Activated naive CD4-positive, alpha-beta T cell treated with Interleukin-2 at 50 U/mL for 16 hours (primary cell): Measurements from ENCODE around the gene CAMK1D.
"Not testable (repeated sequence)": the region's sequence is repeated elsewhere in the genome, so short reads cannot be mapped to it uniquely, and the experiment has no call there.

Experiments used
- DNase-seq: peaks from one replicate; pipeline ENCODE4 v3.0.0-alpha.2; 2020

Gene CAMK1D

GRCh38 chr10:12341526-12341925, 7.8 kb upstream of the CAMK1D start:
- no peak for DNase-seq

- DNase-seq, result no peak
Observed at GRCh38 chr10:12344375-12345110, 4.8 kb upstream of the CAMK1D start.

- no peak for DNase-seq
Observed at GRCh38 chr10:12346707-12347106, 2.6 kb upstream of the CAMK1D start.

- no peak for DNase-seq
Observed at GRCh38 chr10:12348294-12348869, 965 bp upstream of the CAMK1D start.

GRCh38 chr10:12349629-12350166, 351 bp downstream of the CAMK1D start:
- no peak for DNase-seq

GRCh38 chr10:12350167-12350872, 973 bp downstream of the CAMK1D start:
- DNase-seq, result peak; percentile 56

- no peak for DNase-seq
Observed at GRCh38 chr10:12350925-12351324, 1.6 kb downstream of the CAMK1D start.

GRCh38 chr10:12351447-12351846, 2.1 kb downstream of the CAMK1D start:
- DNase-seq, result no peak

GRCh38 chr10:12351889-12352288, 2.5 kb downstream of the CAMK1D start:
- no peak for DNase-seq

- DNase-seq, result peak; percentile 12
Observed at GRCh38 chr10:12353399-12354242, 4.3 kb downstream of the CAMK1D start.

- not testable (repeated sequence) for DNase-seq
Observed at GRCh38 chr10:12354696-12355095, 5.3 kb downstream of the CAMK1D start.

- no peak for DNase-seq
Observed at GRCh38 chr10:12355384-12355783, 6.0 kb downstream of the CAMK1D start.

GRCh38 chr10:12357525-12358151, 8.3 kb downstream of the CAMK1D start:
- DNase-seq, result no peak

- peak; percentile 34 for DNase-seq
Observed at GRCh38 chr10:12358863-12359564, 9.7 kb downstream of the CAMK1D start.

GRCh38 chr10:12360461-12360860, 11.1 kb downstream of the CAMK1D start:
- DNase-seq, result no peak

GRCh38 chr10:12361115-12361514, 11.8 kb downstream of the CAMK1D start:
- not testable (repeated sequence) for DNase-seq

GRCh38 chr10:12364559-12364958, 15.2 kb downstream of the CAMK1D start:
- DNase-seq, result no peak

- DNase-seq, result no peak
Observed at GRCh38 chr10:12367272-12367671, 17.9 kb downstream of the CAMK1D start.

- no peak for DNase-seq
Observed at GRCh38 chr10:12369982-12370381, 20.6 kb downstream of the CAMK1D start.

- no peak for DNase-seq
Observed at GRCh38 chr10:12372846-12373245, 23.5 kb downstream of the CAMK1D start.

GRCh38 chr10:12375076-12375504, 25.7 kb downstream of the CAMK1D start:
- DNase-seq, result no peak

GRCh38 chr10:12376211-12376610, 26.9 kb downstream of the CAMK1D start:
- no peak for DNase-seq
